Breast epithelium (tissue), 4 donors: ENCODE measurements around the gene TNS3. TPM values are rescaled to one million over a fixed set of nuclear protein-coding genes. Genes with fewer than 3 reads are reported as not detected.

Experiments used
- DNase-seq, 2 donors: peaks; one replicate each; pipeline ENCODE4 v3.0.0-alpha.2; 2019; ENCODE audit warnings: low spot score in 2 of 2
- H3K27ac ChIP-seq, 2 donors: fragments of 200-600 bp; sonication (generic) in 1 of 2; one replicate each; pipeline ENCODE4 v1.5.1; 2016 to 2019; ENCODE audit warnings: mild to moderate bottlenecking in 1 of 2
- H3K27me3 ChIP-seq, 2 donors: fragments of 200-600 bp; sonication (generic) in 1 of 2; one replicate each; pipeline versions ENCODE4 v1.5.1 to v1.6.0; 2017 to 2019; ENCODE audit warnings: control low read depth in 1 of 2, mild to moderate bottlenecking in 1 of 2
- H3K36me3 ChIP-seq: fragments of 200-600 bp; one replicate; pipeline ENCODE4 v1.5.1; 2019
- H3K4me1 ChIP-seq, 2 donors: fragments of 200-600 bp; sonication (generic); one replicate each; pipeline ENCODE4 v1.5.1; 2016 to 2019; ENCODE audit warnings: control low read depth in 1 of 2
- H3K4me3 ChIP-seq, 3 donors: fragments of 200-600 bp; sonication (generic); 1 replicate in 2 of 3; 2 replicates in 1 of 3; pipeline ENCODE4 v1.5.1; 2016 to 2019; ENCODE audit warnings: mild to moderate bottlenecking in 3 of 3, moderate library complexity in 2 of 3
- H3K9me3 ChIP-seq, 2 donors: fragments of 200-600 bp; sonication (generic) in 1 of 2; one replicate each; pipeline ENCODE4 v1.5.1; 2016 to 2019; ENCODE audit warnings: control low read depth in 1 of 2
- CTCF ChIP-seq, 3 donors: fragments of 450-650 bp; IDR thresholded peaks; one replicate each; pipeline ENCODE4 v1.5.1; 2016 to 2017; ENCODE audit warnings: antibody characterized with exemption in 3 of 3, mild to moderate bottlenecking in 3 of 3, moderate library complexity in 3 of 3
- POLR2A ChIP-seq: fragments of 450-650 bp; IDR thresholded peaks from one replicate; pipeline ENCODE4 v1.6.1; 2016; ENCODE audit warnings: antibody characterized with exemption, mild to moderate bottlenecking, moderate library complexity
- POLR2AphosphoS5 ChIP-seq, 3 donors: sonication (generic); formaldehyde crosslinking; IDR thresholded peaks; one replicate each; pipeline ENCODE4 v1.6.1; 2017; ENCODE audit warnings: antibody characterized with exemption in 3 of 3
- intact Hi-C: fragments of 100-400 bp; cut with DNase I; formaldehyde crosslinking; loops from one replicate; pipeline ENCODE4 v1.15.1; 2023; ENCODE audit warnings: low total_unique reads
- total RNA-seq, 3 donors: library from RNA; depleted of rRNA; stranded (reverse); fragments of >200 nt; gene quantifications; one replicate each; pipeline ENCODE4 v1.1.0, GENCODE V29; 2016

TNS3 gene
- total RNA-seq, 3 donors from 2014 or later = 41.0 to 78.1 (median 56.2) TPM

- TF ChIP-seq POLR2AphosphoS5 (IDR thresholded peaks at IDR 0.05) (peak in 1 of 3 donors; percentile 54), POLR2A (no peak), CTCF (IDR thresholded peaks at IDR 0.05) (no peak)
- intact Hi-C loops = no loop called here
- H3K4me3 ChIP-seq = peak overlapping the region in 2 of 3 donors; percentile 24 to 29
- no peaks in the 10 kb centered on the region for H3K9me3 ChIP-seq
- H3K27me3 ChIP-seq = no peaks in the 10 kb centered on the region
- H3K4me1 ChIP-seq = peaks cover 5 to 28% of the 10 kb centered on the region in 2 donors
- no peaks in the 10 kb centered on the region for H3K36me3 ChIP-seq
- peak overlapping the region; percentile 83 to 85 for H3K27ac ChIP-seq
- DNase-seq = peak; percentile 83 to 90
Observed at GRCh38 chr7:47405921-47406800, 175.8 kb downstream of the TNS3 start.

- intact Hi-C loops = no loop called here
- Histone ChIP-seq H3K4me3 (peak overlapping the region in 2 of 3 donors; percentile 24 to 29), H3K36me3 (peaks cover 4% of the 10 kb centered on the region), H3K4me1 (peaks cover 5 to 28% of the 10 kb centered on the region in 2 donors), H3K27ac (peak overlapping the region; percentile 83 to 85), H3K27me3 (no peaks in the 10 kb centered on the region), H3K9me3 (no peaks in the 10 kb centered on the region)
- no peak for TF ChIP-seq POLR2A
- no peak for TF ChIP-seq CTCF (IDR thresholded peaks at IDR 0.05)
- no peak for TF ChIP-seq POLR2AphosphoS5 (IDR thresholded peaks at IDR 0.05)
- DNase-seq = no peak
Observed at GRCh38 chr7:47405286-47405904, 176.5 kb downstream of the TNS3 start.

DNA sequence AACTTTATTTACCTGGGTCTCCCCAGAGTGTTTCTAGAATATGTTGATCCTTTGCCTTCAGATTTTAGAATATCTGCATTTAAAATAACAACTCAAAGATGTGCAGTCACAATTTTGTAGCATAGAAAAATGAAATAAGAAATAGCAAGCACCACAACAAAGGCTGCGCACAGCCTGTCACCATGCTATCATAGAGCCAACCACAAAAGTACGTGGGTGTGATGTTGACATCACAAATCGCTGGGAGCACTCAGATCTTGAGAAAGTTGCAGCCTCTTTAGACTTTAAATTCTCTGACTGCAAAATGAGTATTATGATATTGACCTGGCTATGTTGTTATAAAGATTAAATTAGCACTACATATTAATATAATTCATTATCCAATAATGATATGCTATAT lies 177.9 kb downstream of the TNS3 start:
- Histone ChIP-seq H3K9me3 (no peaks in the 10 kb centered on the region), H3K4me3 (no peak overlapping the region), H3K27ac (peak overlapping the region; percentile 83 to 85), H3K27me3 (no peaks in the 10 kb centered on the region), H3K4me1 (peaks cover 5 to 28% of the 10 kb centered on the region in 2 donors), H3K36me3 (peaks cover 7% of the 10 kb centered on the region)
- DNase-seq = no peak
- TF ChIP-seq POLR2AphosphoS5 (IDR thresholded peaks at IDR 0.05) (no peak), CTCF (IDR thresholded peaks at IDR 0.05) (no peak), POLR2A (no peak)
- intact Hi-C loops = no loop called here

- peak in 1 of 2 donors; percentile 46 for DNase-seq
- H3K4me1 ChIP-seq = peaks cover 5 to 28% of the 10 kb centered on the region in 2 donors
- no peaks in the 10 kb centered on the region for H3K27me3 ChIP-seq
- peaks cover 7% of the 10 kb centered on the region for H3K36me3 ChIP-seq
- peak overlapping the region; percentile 83 to 85 for H3K27ac ChIP-seq
- no peak overlapping the region for H3K4me3 ChIP-seq
- intact Hi-C loops = no loop called here
- no peaks in the 10 kb centered on the region for H3K9me3 ChIP-seq
- TF ChIP-seq POLR2A = no peak
- TF ChIP-seq CTCF (IDR thresholded peaks at IDR 0.05) = no peak
- TF ChIP-seq POLR2AphosphoS5 (IDR thresholded peaks at IDR 0.05) = no peak
Observed at GRCh38 chr7:47402941-47403866, 178.7 kb downstream of the TNS3 start.
